MM.1S (cell line): ENCODE results near the gene TXLNG.
A peak's percentile ranks its signal among the peaks of the same experiment; 100 is the strongest.

ENCODE experiments used
- DNase-seq: peaks from one replicate; pipeline ENCODE4 v3.0.0-alpha.2; 2015
- H2AFZ ChIP-seq: fragments of 300-600 bp; sonication (generic); 2 replicates; pipeline ENCODE4 v1.6.0; 2016; ENCODE audit warnings: antibody characterized with exemption, low read length
- H3F3A ChIP-seq: fragments of 300-600 bp; sonication (generic); 2 replicates; pipeline ENCODE4 v1.6.1; 2016; ENCODE audit warnings: mild to moderate bottlenecking, antibody characterized with exemption, low read length, moderate library complexity, mixed read lengths; ENCODE audit not compliant: insufficient read depth
- H3K27ac ChIP-seq: fragments of 300-600 bp; sonication (generic); 2 replicates; pipeline ENCODE4 v1.5.1; 2016; ENCODE audit warnings: mild to moderate bottlenecking, low read length
- H3K27me3 ChIP-seq: fragments of 300-600 bp; sonication (generic); replicated peaks from 2 replicates; pipeline ENCODE4 v1.6.0; 2016; ENCODE audit warnings: low read length; ENCODE audit not compliant: insufficient read depth
- H3K36me3 ChIP-seq: fragments of 300-600 bp; sonication (generic); replicated peaks from 2 replicates; pipeline ENCODE4 v1.6.1; 2016; ENCODE audit warnings: mild to moderate bottlenecking, low read length, mixed read lengths; ENCODE audit not compliant: insufficient read depth
- H3K4me1 ChIP-seq: fragments of 300-600 bp; sonication (generic); 2 replicates; pipeline ENCODE4 v1.6.1; 2016; ENCODE audit warnings: low read length, mixed read lengths
- H3K4me2 ChIP-seq: fragments of 300-600 bp; sonication (generic); 2 replicates; pipeline ENCODE4 v1.6.0; 2016; ENCODE audit warnings: low read depth, low read length
- H3K4me3 ChIP-seq: fragments of 300-600 bp; sonication (generic); 2 replicates; pipeline ENCODE4 v1.5.1; 2016; ENCODE audit warnings: low read length, mixed read lengths
- H3K79me2 ChIP-seq: fragments of 300-600 bp; sonication (generic); 2 replicates; pipeline ENCODE4 v1.6.1; 2016; ENCODE audit warnings: mixed run types, low read length, mixed read lengths
- H3K9ac ChIP-seq: fragments of 300-600 bp; sonication (generic); 2 replicates; pipeline ENCODE4 v1.6.1; 2016; ENCODE audit warnings: low read length, mixed read lengths
- H3K9me2 ChIP-seq: fragments of 300-600 bp; sonication (generic); replicated peaks from 2 replicates; pipeline ENCODE4 v1.6.1; 2016; ENCODE audit warnings: mild to moderate bottlenecking, low read length, mixed read lengths; ENCODE audit not compliant: insufficient read depth
- H3K9me3 ChIP-seq: fragments of 300-600 bp; sonication (generic); replicated peaks from 2 replicates; pipeline ENCODE4 v1.6.1; 2016; ENCODE audit warnings: mild to moderate bottlenecking, low read length, mixed read lengths; ENCODE audit not compliant: insufficient read depth
- H4K20me1 ChIP-seq: fragments of 300-600 bp; sonication (generic); 2 replicates; pipeline ENCODE4 v1.6.1; 2016; ENCODE audit warnings: mild to moderate bottlenecking, low read length, moderate library complexity, mixed read lengths; ENCODE audit not compliant: insufficient read depth
- EZH2 ChIP-seq: fragments of 300-600 bp; sonication (generic); optimal IDR thresholded peaks from 2 replicates; pipeline ENCODE3; 2017; ENCODE audit warnings: low read depth, mild to moderate bottlenecking, antibody characterized with exemption, low read length, mixed read lengths
- EZH2phosphoT487 ChIP-seq: fragments of 300-600 bp; sonication (generic); IDR thresholded peaks from 2 replicates; pipeline ENCODE4 v1.6.1; 2018; ENCODE audit warnings: antibody characterized with exemption, low read length
- TF ChIP-seq, protein P1 (sequence below): fragments of 300-600 bp; sonication (generic); IDR thresholded peaks from 2 replicates; pipeline ENCODE4 v1.5.1; 2016; ENCODE audit warnings: antibody characterized with exemption, low read length, mixed read lengths

The TXLNG gene

DNA sequence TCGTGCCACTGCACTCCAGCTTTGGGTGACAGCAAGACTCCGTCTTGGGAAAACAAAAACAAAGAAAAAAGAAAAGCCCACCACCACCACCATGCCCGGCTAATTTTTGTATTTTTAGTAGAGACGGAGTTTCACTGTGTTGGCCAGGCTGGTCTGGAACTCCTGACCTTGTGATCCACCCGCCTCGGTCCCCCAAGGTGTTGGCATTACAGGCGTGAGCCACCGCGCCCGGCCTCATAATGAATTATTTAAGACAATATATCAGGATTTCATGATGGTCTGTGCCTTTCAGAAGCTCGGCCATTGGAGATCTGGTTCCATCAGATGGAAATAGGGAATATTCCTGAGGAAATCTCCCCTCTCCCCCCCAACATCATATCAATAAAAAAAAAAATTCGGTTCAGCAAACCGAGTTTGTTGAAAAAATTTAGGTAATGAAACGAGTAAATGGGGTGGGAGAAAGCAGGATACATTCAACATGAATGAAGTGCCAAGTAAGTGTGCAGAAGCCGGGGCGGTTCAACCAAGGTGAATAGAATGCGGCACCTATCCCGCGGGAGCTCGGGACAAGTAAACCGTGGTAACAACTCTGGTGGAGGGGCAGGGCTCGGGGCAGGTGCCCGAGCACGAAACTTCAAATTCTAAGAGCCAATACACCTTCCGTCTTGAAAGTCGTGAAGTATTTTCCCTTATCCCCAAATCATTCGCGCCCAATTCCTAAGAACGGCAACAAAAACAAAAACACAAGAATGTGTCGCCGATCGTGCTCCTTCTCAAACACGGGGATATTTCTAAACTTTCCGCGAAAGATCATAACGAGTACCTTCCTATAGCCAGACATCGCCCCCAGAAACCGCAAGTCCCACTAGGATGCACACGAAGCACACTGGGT is 773 bp upstream of the TXLNG start:
- peaks cover 38% of the 10 kb centered on the region for H3K79me2 ChIP-seq
- H3K9ac ChIP-seq, result peak overlapping the region; percentile 36; the same call in 1 of the 2 replicates
- DNase-seq, result peak; percentile 11
- H3F3A ChIP-seq, result no peaks in the 10 kb centered on the region
- H3K9me2 ChIP-seq, result no peaks in the 10 kb centered on the region
- peaks cover 4% of the 10 kb centered on the region; the same call in 1 of the 2 replicates for H3K4me1 ChIP-seq
- TF ChIP-seq, protein P1, sequence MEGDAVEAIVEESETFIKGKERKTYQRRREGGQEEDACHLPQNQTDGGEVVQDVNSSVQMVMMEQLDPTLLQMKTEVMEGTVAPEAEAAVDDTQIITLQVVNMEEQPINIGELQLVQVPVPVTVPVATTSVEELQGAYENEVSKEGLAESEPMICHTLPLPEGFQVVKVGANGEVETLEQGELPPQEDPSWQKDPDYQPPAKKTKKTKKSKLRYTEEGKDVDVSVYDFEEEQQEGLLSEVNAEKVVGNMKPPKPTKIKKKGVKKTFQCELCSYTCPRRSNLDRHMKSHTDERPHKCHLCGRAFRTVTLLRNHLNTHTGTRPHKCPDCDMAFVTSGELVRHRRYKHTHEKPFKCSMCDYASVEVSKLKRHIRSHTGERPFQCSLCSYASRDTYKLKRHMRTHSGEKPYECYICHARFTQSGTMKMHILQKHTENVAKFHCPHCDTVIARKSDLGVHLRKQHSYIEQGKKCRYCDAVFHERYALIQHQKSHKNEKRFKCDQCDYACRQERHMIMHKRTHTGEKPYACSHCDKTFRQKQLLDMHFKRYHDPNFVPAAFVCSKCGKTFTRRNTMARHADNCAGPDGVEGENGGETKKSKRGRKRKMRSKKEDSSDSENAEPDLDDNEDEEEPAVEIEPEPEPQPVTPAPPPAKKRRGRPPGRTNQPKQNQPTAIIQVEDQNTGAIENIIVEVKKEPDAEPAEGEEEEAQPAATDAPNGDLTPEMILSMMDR, result no peak
- no peak for TF ChIP-seq EZH2phosphoT487
- no peak for TF ChIP-seq EZH2
- no peak overlapping the region for H3K27ac ChIP-seq
- no peaks in the 10 kb centered on the region for H3K27me3 ChIP-seq
- no peaks in the 10 kb centered on the region for H4K20me1 ChIP-seq
- peak overlapping the region; percentile 82 for H3K4me3 ChIP-seq
- H3K9me3 ChIP-seq, result no peaks in the 10 kb centered on the region
- H3K4me2 ChIP-seq, result peak overlapping the region; percentile 69
- no peaks in the 10 kb centered on the region for H3K36me3 ChIP-seq
- peak overlapping the region; percentile 89 for H2AFZ ChIP-seq

DNA sequence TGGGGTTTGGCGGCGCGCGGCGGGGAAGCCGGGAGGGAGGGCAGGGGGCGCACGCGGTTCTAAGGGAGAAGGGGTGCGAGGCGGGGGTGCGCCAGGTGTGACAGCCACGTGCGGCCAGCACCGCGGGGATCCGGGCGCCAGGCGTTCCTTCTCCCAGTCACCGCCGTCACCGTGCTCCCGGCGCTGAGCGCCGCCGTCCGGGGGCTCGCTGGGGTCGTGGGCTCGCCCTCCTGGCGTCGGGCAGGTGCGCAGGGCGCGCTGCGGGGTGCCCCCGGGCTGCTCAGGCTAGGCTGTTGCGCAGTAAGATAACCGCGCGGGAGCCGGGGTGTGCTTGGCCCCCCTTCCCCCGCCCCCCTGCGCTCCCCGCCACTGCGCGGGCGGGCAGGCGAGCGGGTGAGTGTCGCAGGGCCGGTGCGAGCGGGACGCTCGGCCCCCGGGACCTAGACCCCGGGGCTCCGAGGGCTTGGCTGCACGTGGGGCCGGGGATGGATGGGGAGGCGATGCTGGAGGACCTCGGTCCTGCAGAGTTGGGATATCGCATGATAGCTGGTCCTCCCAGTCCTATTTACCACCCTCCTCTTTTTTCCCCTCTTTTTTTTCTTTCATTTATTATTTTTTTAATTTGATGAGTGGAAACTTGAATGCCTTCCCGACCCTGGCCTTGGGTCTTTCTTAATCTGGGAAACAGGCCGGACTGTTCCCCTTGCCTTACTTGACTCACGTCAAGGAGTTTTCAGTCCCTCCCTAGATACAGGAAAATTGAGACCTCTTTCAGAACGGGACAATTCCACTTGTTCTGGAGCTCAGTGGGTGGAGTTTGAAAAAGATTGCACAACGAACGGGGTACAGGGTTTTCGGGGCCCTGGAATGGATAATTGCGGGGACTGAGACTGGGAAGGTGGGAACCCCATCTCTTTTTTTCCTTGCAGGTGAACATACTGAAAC is 797 bp downstream of the TXLNG start:
- H3K9ac ChIP-seq, result peak overlapping the region; percentile 79
- H3K9me2 ChIP-seq, result no peaks in the 10 kb centered on the region
- no peak overlapping the region for H2AFZ ChIP-seq
- H3K4me1 ChIP-seq, result peaks cover 4% of the 10 kb centered on the region; the same call in 1 of the 2 replicates
- peak overlapping the region; percentile 74; the same call in 1 of the 2 replicates for H3K27ac ChIP-seq
- TF ChIP-seq, protein P1, result no peak
- TF ChIP-seq EZH2phosphoT487, result no peak
- no peak for TF ChIP-seq EZH2
- DNase-seq, result peak; percentile 33
- no peaks in the 10 kb centered on the region for H3K27me3 ChIP-seq
- H3K79me2 ChIP-seq, result peaks cover 52% of the 10 kb centered on the region
- no peaks in the 10 kb centered on the region for H3F3A ChIP-seq
- peak overlapping the region; percentile 76 for H3K4me3 ChIP-seq
- no peaks in the 10 kb centered on the region for H3K36me3 ChIP-seq
- no peaks in the 10 kb centered on the region for H3K9me3 ChIP-seq
- peak overlapping the region; percentile 63 for H3K4me2 ChIP-seq
- no peaks in the 10 kb centered on the region for H4K20me1 ChIP-seq

DNA sequence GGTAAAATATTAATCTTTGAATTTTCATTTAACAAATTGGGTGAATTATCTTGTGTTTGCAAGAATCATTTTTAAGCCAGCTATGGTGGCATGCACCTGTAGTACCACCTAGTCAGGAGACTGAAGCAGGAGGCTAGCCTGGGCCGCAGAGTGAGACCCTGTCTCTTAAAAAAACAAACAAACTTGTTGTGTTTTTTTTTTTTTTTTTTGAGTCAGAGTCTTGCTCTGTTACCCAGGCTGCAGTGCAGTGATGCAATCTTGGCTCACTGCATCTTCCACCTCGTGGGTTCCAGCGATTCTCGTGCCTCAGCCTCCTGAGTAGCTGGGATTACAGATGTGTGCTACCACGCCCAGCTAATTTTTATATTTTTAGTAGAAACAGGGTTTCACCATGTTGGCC is 2.2 kb downstream of the TXLNG start:
- H3K27me3 ChIP-seq, result no peaks in the 10 kb centered on the region
- peaks cover 61% of the 10 kb centered on the region for H3K79me2 ChIP-seq
- H3K9me3 ChIP-seq, result no peaks in the 10 kb centered on the region
- no peaks in the 10 kb centered on the region for H3K9me2 ChIP-seq
- DNase-seq, result no peak
- H3K27ac ChIP-seq, result no peak overlapping the region
- no peaks in the 10 kb centered on the region for H3K36me3 ChIP-seq
- no peak overlapping the region for H2AFZ ChIP-seq
- H3K4me1 ChIP-seq, result peaks cover 4% of the 10 kb centered on the region; the same call in 1 of the 2 replicates
- no peak overlapping the region for H3K9ac ChIP-seq
- H4K20me1 ChIP-seq, result no peaks in the 10 kb centered on the region
- no peaks in the 10 kb centered on the region for H3F3A ChIP-seq
- no peak overlapping the region for H3K4me2 ChIP-seq
- no peak overlapping the region for H3K4me3 ChIP-seq
- TF ChIP-seq EZH2 (no peak), EZH2phosphoT487 (no peak)
- TF ChIP-seq, protein P1, result no peak
